Measurements from ENCODE around the gene RFT1. TPM values are rescaled to one million over a fixed set of nuclear protein-coding genes. Genes with fewer than 3 reads are reported as not detected.

Gene RFT1
- total and polyA plus RNA-seq, 2 experiments from 2014 or later, result 11.3 to 13.3 TPM

DNA sequence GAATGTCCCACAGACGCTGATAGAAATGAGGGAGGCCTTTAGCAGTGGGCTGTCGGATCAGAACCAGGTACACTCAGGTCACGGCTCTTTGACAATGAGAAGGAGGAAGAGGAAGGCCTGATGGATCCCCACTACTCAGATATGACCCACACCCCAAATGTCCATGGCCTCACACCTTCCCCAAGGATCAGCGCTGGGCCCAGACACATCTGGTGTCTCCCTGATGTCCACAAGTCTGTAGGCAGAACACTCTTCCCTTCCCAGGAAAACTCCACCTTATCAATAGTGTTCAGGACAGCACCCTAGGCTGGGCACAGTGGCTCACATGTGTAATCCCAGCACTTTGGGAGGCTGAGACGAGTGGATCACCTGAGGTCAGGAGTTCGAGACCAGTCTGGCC is 51.1 kb downstream of the RFT1 start:
- H3K4me3 ChIP-seq, result no peak overlapping the region
- no peaks in the 10 kb centered on the region for H3K9me2 ChIP-seq (ENCODE audit: insufficient read depth)
- H3K4me1 ChIP-seq (ENCODE audit: insufficient read depth), result no peaks in the 10 kb centered on the region
- H3K4me2 ChIP-seq, result no peak overlapping the region
- H3K27me3 Mint-ChIP-seq (ENCODE audit: insufficient read depth, low read depth, poor library complexity), result peaks cover 5% of the 10 kb centered on the region
- no peak for ATAC-seq
- H3K36me3 ChIP-seq (ENCODE audit: insufficient read depth), result no peaks in the 10 kb centered on the region
- H3F3A ChIP-seq (replicated peaks; ENCODE audit: low read depth), result no peaks in the 10 kb centered on the region
- H3K4me3 Mint-ChIP-seq, result no peak overlapping the region
- no peaks in the 10 kb centered on the region for H3K79me2 ChIP-seq (replicated peaks; ENCODE audit: insufficient read depth)
- no peak for DNase-seq (ENCODE audit: low spot score)
- H3K36me3 Mint-ChIP-seq (ENCODE audit: low read depth), result no peaks in the 10 kb centered on the region
- H3K27ac ChIP-seq (ENCODE audit: low read depth), result no peak overlapping the region
- H3K4me1 Mint-ChIP-seq, result peaks cover 1% of the 10 kb centered on the region; the same call in 1 of the 3 replicates
- no peaks in the 10 kb centered on the region for H4K20me1 ChIP-seq (replicated peaks; ENCODE audit: insufficient read depth)
- TF ChIP-seq, protein P1, sequence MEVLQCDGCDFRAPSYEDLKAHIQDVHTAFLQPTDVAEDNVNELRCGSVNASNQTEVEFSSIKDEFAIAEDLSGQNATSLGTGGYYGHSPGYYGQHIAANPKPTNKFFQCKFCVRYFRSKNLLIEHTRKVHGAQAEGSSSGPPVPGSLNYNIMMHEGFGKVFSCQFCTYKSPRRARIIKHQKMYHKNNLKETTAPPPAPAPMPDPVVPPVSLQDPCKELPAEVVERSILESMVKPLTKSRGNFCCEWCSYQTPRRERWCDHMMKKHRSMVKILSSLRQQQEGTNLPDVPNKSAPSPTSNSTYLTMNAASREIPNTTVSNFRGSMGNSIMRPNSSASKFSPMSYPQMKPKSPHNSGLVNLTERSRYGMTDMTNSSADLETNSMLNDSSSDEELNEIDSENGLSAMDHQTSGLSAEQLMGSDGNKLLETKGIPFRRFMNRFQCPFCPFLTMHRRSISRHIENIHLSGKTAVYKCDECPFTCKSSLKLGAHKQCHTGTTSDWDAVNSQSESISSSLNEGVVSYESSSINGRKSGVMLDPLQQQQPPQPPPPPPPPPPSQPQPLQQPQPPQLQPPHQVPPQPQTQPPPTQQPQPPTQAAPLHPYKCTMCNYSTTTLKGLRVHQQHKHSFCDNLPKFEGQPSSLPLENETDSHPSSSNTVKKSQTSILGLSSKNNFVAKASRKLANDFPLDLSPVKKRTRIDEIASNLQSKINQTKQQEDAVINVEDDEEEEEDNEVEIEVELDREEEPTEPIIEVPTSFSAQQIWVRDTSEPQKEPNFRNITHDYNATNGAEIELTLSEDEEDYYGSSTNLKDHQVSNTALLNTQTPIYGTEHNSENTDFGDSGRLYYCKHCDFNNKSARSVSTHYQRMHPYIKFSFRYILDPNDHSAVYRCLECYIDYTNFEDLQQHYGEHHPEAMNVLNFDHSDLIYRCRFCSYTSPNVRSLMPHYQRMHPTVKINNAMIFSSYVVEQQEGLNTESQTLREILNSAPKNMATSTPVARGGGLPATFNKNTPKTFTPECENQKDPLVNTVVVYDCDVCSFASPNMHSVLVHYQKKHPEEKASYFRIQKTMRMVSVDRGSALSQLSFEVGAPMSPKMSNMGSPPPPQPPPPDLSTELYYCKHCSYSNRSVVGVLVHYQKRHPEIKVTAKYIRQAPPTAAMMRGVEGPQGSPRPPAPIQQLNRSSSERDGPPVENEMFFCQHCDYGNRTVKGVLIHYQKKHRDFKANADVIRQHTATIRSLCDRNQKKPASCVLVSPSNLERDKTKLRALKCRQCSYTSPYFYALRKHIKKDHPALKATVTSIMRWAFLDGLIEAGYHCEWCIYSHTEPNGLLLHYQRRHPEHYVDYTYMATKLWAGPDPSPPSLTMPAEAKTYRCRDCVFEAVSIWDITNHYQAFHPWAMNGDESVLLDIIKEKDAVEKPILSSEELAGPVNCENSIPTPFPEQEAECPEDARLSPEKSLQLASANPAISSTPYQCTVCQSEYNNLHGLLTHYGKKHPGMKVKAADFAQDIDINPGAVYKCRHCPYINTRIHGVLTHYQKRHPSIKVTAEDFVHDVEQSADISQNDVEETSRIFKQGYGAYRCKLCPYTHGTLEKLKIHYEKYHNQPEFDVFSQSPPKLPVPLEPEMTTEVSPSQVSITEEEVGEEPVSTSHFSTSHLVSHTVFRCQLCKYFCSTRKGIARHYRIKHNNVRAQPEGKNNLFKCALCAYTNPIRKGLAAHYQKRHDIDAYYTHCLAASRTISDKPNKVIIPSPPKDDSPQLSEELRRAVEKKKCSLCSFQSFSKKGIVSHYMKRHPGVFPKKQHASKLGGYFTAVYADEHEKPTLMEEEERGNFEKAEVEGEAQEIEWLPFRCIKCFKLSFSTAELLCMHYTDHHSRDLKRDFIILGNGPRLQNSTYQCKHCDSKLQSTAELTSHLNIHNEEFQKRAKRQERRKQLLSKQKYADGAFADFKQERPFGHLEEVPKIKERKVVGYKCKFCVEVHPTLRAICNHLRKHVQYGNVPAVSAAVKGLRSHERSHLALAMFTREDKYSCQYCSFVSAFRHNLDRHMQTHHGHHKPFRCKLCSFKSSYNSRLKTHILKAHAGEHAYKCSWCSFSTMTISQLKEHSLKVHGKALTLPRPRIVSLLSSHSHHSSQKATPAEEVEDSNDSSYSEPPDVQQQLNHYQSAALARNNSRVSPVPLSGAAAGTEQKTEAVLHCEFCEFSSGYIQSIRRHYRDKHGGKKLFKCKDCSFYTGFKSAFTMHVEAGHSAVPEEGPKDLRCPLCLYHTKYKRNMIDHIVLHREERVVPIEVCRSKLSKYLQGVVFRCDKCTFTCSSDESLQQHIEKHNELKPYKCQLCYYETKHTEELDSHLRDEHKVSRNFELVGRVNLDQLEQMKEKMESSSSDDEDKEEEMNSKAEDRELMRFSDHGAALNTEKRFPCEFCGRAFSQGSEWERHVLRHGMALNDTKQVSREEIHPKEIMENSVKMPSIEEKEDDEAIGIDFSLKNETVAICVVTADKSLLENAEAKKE (CRISPR knock-in tag; IDR thresholded peaks at IDR 0.05), result no peak
- no peak for TF ChIP-seq CREB1 (CRISPR knock-in tag; IDR thresholded peaks at IDR 0.05; ENCODE audit: low read depth)
- TF ChIP-seq ZNF331 (CRISPR knock-in tag; IDR thresholded peaks at IDR 0.05; ENCODE audit: low read depth), result no peak
- TF ChIP-seq, protein P2, sequence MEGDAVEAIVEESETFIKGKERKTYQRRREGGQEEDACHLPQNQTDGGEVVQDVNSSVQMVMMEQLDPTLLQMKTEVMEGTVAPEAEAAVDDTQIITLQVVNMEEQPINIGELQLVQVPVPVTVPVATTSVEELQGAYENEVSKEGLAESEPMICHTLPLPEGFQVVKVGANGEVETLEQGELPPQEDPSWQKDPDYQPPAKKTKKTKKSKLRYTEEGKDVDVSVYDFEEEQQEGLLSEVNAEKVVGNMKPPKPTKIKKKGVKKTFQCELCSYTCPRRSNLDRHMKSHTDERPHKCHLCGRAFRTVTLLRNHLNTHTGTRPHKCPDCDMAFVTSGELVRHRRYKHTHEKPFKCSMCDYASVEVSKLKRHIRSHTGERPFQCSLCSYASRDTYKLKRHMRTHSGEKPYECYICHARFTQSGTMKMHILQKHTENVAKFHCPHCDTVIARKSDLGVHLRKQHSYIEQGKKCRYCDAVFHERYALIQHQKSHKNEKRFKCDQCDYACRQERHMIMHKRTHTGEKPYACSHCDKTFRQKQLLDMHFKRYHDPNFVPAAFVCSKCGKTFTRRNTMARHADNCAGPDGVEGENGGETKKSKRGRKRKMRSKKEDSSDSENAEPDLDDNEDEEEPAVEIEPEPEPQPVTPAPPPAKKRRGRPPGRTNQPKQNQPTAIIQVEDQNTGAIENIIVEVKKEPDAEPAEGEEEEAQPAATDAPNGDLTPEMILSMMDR (conservative IDR thresholded peaks at IDR 0.05; ENCODE audit: low read depth in 2 of 2), result no peak
- TF ChIP-seq ZNF114 (CRISPR knock-in tag; IDR thresholded peaks at IDR 0.05), result no peak
- no peak for TF ChIP-seq EZH2 (IDR thresholded peaks at IDR 0.05; ENCODE audit: low read depth, unreplicated experiment)
- TF ChIP-seq, protein P3, sequence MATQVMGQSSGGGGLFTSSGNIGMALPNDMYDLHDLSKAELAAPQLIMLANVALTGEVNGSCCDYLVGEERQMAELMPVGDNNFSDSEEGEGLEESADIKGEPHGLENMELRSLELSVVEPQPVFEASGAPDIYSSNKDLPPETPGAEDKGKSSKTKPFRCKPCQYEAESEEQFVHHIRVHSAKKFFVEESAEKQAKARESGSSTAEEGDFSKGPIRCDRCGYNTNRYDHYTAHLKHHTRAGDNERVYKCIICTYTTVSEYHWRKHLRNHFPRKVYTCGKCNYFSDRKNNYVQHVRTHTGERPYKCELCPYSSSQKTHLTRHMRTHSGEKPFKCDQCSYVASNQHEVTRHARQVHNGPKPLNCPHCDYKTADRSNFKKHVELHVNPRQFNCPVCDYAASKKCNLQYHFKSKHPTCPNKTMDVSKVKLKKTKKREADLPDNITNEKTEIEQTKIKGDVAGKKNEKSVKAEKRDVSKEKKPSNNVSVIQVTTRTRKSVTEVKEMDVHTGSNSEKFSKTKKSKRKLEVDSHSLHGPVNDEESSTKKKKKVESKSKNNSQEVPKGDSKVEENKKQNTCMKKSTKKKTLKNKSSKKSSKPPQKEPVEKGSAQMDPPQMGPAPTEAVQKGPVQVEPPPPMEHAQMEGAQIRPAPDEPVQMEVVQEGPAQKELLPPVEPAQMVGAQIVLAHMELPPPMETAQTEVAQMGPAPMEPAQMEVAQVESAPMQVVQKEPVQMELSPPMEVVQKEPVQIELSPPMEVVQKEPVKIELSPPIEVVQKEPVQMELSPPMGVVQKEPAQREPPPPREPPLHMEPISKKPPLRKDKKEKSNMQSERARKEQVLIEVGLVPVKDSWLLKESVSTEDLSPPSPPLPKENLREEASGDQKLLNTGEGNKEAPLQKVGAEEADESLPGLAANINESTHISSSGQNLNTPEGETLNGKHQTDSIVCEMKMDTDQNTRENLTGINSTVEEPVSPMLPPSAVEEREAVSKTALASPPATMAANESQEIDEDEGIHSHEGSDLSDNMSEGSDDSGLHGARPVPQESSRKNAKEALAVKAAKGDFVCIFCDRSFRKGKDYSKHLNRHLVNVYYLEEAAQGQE (IDR thresholded peaks at IDR 0.05; ENCODE audit: unreplicated experiment), result no peak
- TF ChIP-seq EZH2phosphoT487 (IDR thresholded peaks at IDR 0.05; ENCODE audit: unreplicated experiment), result no peak
- TF ChIP-seq, protein P4, sequence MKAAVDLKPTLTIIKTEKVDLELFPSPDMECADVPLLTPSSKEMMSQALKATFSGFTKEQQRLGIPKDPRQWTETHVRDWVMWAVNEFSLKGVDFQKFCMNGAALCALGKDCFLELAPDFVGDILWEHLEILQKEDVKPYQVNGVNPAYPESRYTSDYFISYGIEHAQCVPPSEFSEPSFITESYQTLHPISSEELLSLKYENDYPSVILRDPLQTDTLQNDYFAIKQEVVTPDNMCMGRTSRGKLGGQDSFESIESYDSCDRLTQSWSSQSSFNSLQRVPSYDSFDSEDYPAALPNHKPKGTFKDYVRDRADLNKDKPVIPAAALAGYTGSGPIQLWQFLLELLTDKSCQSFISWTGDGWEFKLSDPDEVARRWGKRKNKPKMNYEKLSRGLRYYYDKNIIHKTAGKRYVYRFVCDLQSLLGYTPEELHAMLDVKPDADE (IDR thresholded peaks at IDR 0.05), result no peak
- TF ChIP-seq STAT1 (IDR thresholded peaks at IDR 0.05; ENCODE audit: unreplicated experiment), result no peak
- TF ChIP-seq NANOG (IDR thresholded peaks at IDR 0.05; ENCODE audit: borderline replicate concordance), result no peak
- TF ChIP-seq POLR2AphosphoS5 (IDR thresholded peaks at IDR 0.05; ENCODE audit: low read depth), result no peak
- no peak for TF ChIP-seq JUNB (IDR thresholded peaks at IDR 0.05; ENCODE audit: unreplicated experiment)
- no peak overlapping the region for H2AFZ ChIP-seq
- no peaks in the 10 kb centered on the region for H3K27me3 ChIP-seq (ENCODE audit: insufficient read depth)
- no peak overlapping the region for H3K27ac Mint-ChIP-seq
- no peaks in the 10 kb centered on the region for H3K9me3 Mint-ChIP-seq
